Mesendoderm (in vitro differentiated cells): ENCODE data around the gene LMTK2. TPM values are rescaled to one million over a fixed set of nuclear protein-coding genes. Genes with fewer than 3 reads are reported as not detected.

Experiments used
- DNase-seq: peaks from one replicate; pipeline ENCODE4 v3.0.0; 2013
- H2AK5ac ChIP-seq: 2 replicates; pipeline ENCODE4 v1.6.1; 2013; ENCODE audit warnings: low read length, inconsistent platforms
- H2BK120ac ChIP-seq: 2 replicates; pipeline ENCODE4 v1.6.1; 2013; ENCODE audit warnings: low read depth, mild to moderate bottlenecking, low read length, moderate library complexity, mixed read lengths
- H2BK15ac ChIP-seq: replicated peaks from 2 replicates; pipeline ENCODE4 v1.6.1; 2013; ENCODE audit warnings: low read depth, mild to moderate bottlenecking, moderate library complexity
- H2BK5ac ChIP-seq: 2 replicates; pipeline ENCODE4 v1.6.1; 2013; ENCODE audit warnings: low read length, inconsistent platforms
- H3K18ac ChIP-seq: 2 replicates; pipeline ENCODE4 v1.6.1; 2013; ENCODE audit warnings: mild to moderate bottlenecking, low read length, mixed read lengths
- H3K23ac ChIP-seq: one replicate; pipeline ENCODE4 v1.6.1; 2013; ENCODE audit warnings: low read length
- H3K27ac ChIP-seq: 2 replicates; pipeline ENCODE4 v1.5.1; 2013; ENCODE audit warnings: low read depth, mild to moderate bottlenecking, inconsistent platforms, low read length, moderate library complexity
- H3K27me3 ChIP-seq: 2 replicates; pipeline ENCODE4 v1.6.1; 2013; ENCODE audit warnings: low read length, control low read depth, mild to moderate bottlenecking, inconsistent platforms; ENCODE audit not compliant: insufficient read depth, poor library complexity
- H3K36me3 ChIP-seq: 2 replicates; pipeline ENCODE4 v1.6.1; 2013; ENCODE audit warnings: low read length, inconsistent platforms; ENCODE audit not compliant: control insufficient read depth, insufficient read depth
- H3K4ac ChIP-seq: one replicate; pipeline ENCODE4 v1.6.1; 2013; ENCODE audit warnings: low read depth, mild to moderate bottlenecking, low read length, moderate library complexity
- H3K4me1 ChIP-seq: 2 replicates; pipeline ENCODE4 v1.6.1; 2013; ENCODE audit warnings: low read depth, low read length, inconsistent platforms; ENCODE audit not compliant: control insufficient read depth
- H3K4me2 ChIP-seq: 2 replicates; pipeline ENCODE4 v1.6.1; 2013; ENCODE audit warnings: low read length
- H3K4me3 ChIP-seq: 2 replicates; pipeline ENCODE4 v1.5.1; 2013; ENCODE audit warnings: mild to moderate bottlenecking, low read length
- H3K56ac ChIP-seq: one replicate; pipeline ENCODE4 v1.6.1; 2013; ENCODE audit warnings: low read length
- H3K79me1 ChIP-seq: 2 replicates; pipeline ENCODE4 v1.6.1; 2013; ENCODE audit warnings: low read length, inconsistent platforms
- H3K79me2 ChIP-seq: 2 replicates; pipeline ENCODE4 v1.6.1; 2013; ENCODE audit warnings: mild to moderate bottlenecking, low read length; ENCODE audit not compliant: control insufficient read depth, insufficient read depth
- H3K9ac ChIP-seq: 2 replicates; pipeline ENCODE4 v1.6.1; 2013; ENCODE audit warnings: low read length, inconsistent platforms
- H4K5ac ChIP-seq: one replicate; pipeline ENCODE4 v1.6.1; 2013; ENCODE audit warnings: low read length
- H4K8ac ChIP-seq: one replicate; pipeline ENCODE4 v1.6.1; 2013; ENCODE audit warnings: low read depth, mild to moderate bottlenecking, control low read depth, low read length, moderate library complexity
- WGBS: extraction: QIAGEN DNeasy Blood & Tissue Kit; methylation state at CpG from one replicate; pipeline ENCODE4 v1.1.7; 2013; ENCODE audit warnings: low lambda C conversion rate, missing lambda C conversion rate; ENCODE audit not compliant: insufficient coverage; ENCODE audit errors: extremely low coverage; 5-methylcytosine and 5-hydroxymethylcytosine counted together
- polyA plus RNA-seq, 2 experiments: library from polyadenylated mRNA; stranded (reverse); fragments of 200-250 nt; gene quantifications; one replicate each; pipeline ENCODE4 v1.2.3, GENCODE V29; 2013

The LMTK2 gene
- 10.1 TPM for polyA plus RNA-seq (2013, experiment 1 of 2)
- 9.7 TPM for polyA plus RNA-seq (2013, experiment 2 of 2)

- Histone ChIP-seq H3K79me2 (peaks cover 20% of the 10 kb centered on the region), H4K5ac (no peak within 1 kb of the TSS), H2BK120ac (no peak within 1 kb of the TSS), H4K8ac (no peak within 1 kb of the TSS), H3K27ac (no peak within 1 kb of the TSS), H3K4ac (no peak within 1 kb of the TSS), H2BK15ac (no peak within 1 kb of the TSS), H2BK5ac (no peak within 1 kb of the TSS), H3K9ac (peak within 1 kb of the TSS; percentile 78), H3K36me3 (no peaks in the 10 kb centered on the region), H3K79me1 (peaks cover 3% of the 10 kb centered on the region), H3K56ac (peak within 1 kb of the TSS; percentile 91), H3K27me3 (no peaks in the 10 kb centered on the region), H3K18ac (peak within 1 kb of the TSS; percentile 44), H3K4me1 (peaks cover 4% of the 10 kb centered on the region), H2AK5ac (no peak within 1 kb of the TSS), H3K4me2 (peak within 1 kb of the TSS; percentile 13), H3K23ac (no peak within 1 kb of the TSS), H3K4me3 (peak within 1 kb of the TSS; percentile 84)
- peak; percentile 92 for DNase-seq
- WGBS = no CpG with 5 or more reads among the region's 75 CpGs
Measured at GRCh38 chr7:98106647-98107312, at the start of gene LMTK2. Gene LMTK2, plus strand, starts transcription at chr7:98106862. Its CDS starts 316 bp downstream, at chr7:98107178.

- Histone ChIP-seq H4K8ac (no peak overlapping the region), H3K79me2 (no peaks in the 10 kb centered on the region), H4K5ac (no peak overlapping the region), H3K9ac (no peak overlapping the region), H2AK5ac (no peak overlapping the region), H3K23ac (no peak overlapping the region), H3K56ac (no peak overlapping the region), H3K36me3 (no peaks in the 10 kb centered on the region), H3K4me1 (no peaks in the 10 kb centered on the region), H3K4me3 (no peak overlapping the region), H3K4me2 (no peak overlapping the region), H3K79me1 (no peaks in the 10 kb centered on the region), H3K4ac (no peak overlapping the region), H3K27ac (no peak overlapping the region), H3K27me3 (no peaks in the 10 kb centered on the region), H2BK120ac (no peak overlapping the region), H2BK5ac (no peak overlapping the region), H2BK15ac (no peak overlapping the region), H3K18ac (no peak overlapping the region)
- no CpG with 5 or more reads among the region's 2 CpGs for WGBS
- no peak for DNase-seq
Measured at GRCh38 chr7:98057157-98057556, 49.5 kb upstream of the LMTK2 start.

GRCh38 chr7:98058186-98058585 lies 48.5 kb upstream of the LMTK2 start:
- no peak overlapping the region for H2AK5ac ChIP-seq
- no peak for DNase-seq
- WGBS = no CpG with 5 or more reads among the region's 10 CpGs

GRCh38 chr7:98064233-98064632 lies 42.4 kb upstream of the LMTK2 start:
- Histone ChIP-seq H3K27me3 (no peaks in the 10 kb centered on the region), H2BK5ac (no peak overlapping the region), H2AK5ac (no peak overlapping the region), H2BK15ac (no peak overlapping the region), H3K4me2 (no peak overlapping the region), H3K9ac (no peak overlapping the region), H3K23ac (no peak overlapping the region), H3K4me1 (no peaks in the 10 kb centered on the region), H4K5ac (no peak overlapping the region), H3K18ac (no peak overlapping the region), H3K36me3 (no peaks in the 10 kb centered on the region), H3K56ac (no peak overlapping the region), H3K27ac (no peak overlapping the region), H3K79me2 (no peaks in the 10 kb centered on the region), H3K79me1 (no peaks in the 10 kb centered on the region), H4K8ac (no peak overlapping the region), H3K4me3 (no peak overlapping the region), H2BK120ac (no peak overlapping the region), H3K4ac (no peak overlapping the region)
- DNase-seq = no peak
- WGBS = no CpG with 5 or more reads among the region's 1 CpG

More at GRCh38 chr7:98058186-98058585, 48.5 kb upstream of the LMTK2 start:
- H2BK120ac ChIP-seq = no peak overlapping the region
- no peak overlapping the region for H3K23ac ChIP-seq
- H3K56ac ChIP-seq = no peak overlapping the region
- no peak overlapping the region for H3K27ac ChIP-seq
- no peak overlapping the region for H3K4me3 ChIP-seq
- no peak overlapping the region for H3K9ac ChIP-seq
- H4K5ac ChIP-seq = no peak overlapping the region
- no peaks in the 10 kb centered on the region for H3K27me3 ChIP-seq
- no peak overlapping the region for H2BK15ac ChIP-seq
- H3K79me1 ChIP-seq = no peaks in the 10 kb centered on the region
- H3K4ac ChIP-seq = no peak overlapping the region
- H3K4me1 ChIP-seq = no peaks in the 10 kb centered on the region
- H3K79me2 ChIP-seq = no peaks in the 10 kb centered on the region
- no peak overlapping the region for H4K8ac ChIP-seq
- H2BK5ac ChIP-seq = no peak overlapping the region
- no peak overlapping the region for H3K18ac ChIP-seq
- H3K36me3 ChIP-seq = no peaks in the 10 kb centered on the region
- no peak overlapping the region for H3K4me2 ChIP-seq

- Histone ChIP-seq H2BK120ac (no peak overlapping the region), H3K79me1 (no peaks in the 10 kb centered on the region), H3K36me3 (no peaks in the 10 kb centered on the region), H3K56ac (no peak overlapping the region), H3K27me3 (no peaks in the 10 kb centered on the region), H4K5ac (no peak overlapping the region), H3K23ac (no peak overlapping the region), H3K4ac (no peak overlapping the region), H2AK5ac (no peak overlapping the region), H3K27ac (no peak overlapping the region), H2BK5ac (no peak overlapping the region), H3K4me2 (no peak overlapping the region), H4K8ac (no peak overlapping the region), H2BK15ac (no peak overlapping the region), H3K4me3 (no peak overlapping the region), H3K79me2 (no peaks in the 10 kb centered on the region), H3K9ac (no peak overlapping the region), H3K18ac (no peak overlapping the region), H3K4me1 (no peaks in the 10 kb centered on the region)
- no CpG with 5 or more reads among the region's 5 CpGs for WGBS
- no peak for DNase-seq
Measured at GRCh38 chr7:98066208-98066607, 40.5 kb upstream of the LMTK2 start.
